ENCODE results near the gene TRIM2.

DNA sequence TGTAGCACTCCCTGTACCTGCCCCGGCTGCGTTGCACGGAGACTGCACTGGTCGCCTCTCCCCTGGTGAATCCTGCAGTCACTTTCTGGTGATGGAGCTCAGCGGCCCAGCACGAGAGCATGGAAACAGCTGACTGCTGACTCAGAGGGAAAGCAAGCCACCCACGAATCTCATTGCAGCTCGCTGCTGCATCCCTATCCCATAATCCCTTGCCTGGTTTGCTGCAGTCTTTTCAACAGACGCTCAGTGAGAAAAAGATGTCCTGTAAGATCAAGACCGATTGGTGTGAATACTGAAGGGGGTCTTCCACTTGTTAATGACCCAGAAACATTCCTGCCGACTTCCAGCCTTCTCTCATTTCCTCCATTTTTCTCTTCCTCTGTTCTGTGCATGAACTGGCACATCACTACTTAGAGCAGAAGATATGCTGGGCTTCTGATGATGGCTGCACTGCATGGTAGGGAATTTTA lies 52.9 kb downstream of the TRIM2 start:
- TF ChIP-seq POLR2A (IDR thresholded peaks at IDR 0.05; ENCODE audit: low read length) (no peak), GATA1 (IDR thresholded peaks at IDR 0.05; ENCODE audit: low read depth, low read length) (no peak)
